Lower leg skin (tissue), 3 donors: ENCODE measurements around the gene ZNF222.

Source experiments
- CTCF ChIP-seq, 3 donors: fragments of 450-650 bp; IDR thresholded peaks; one replicate each; pipeline ENCODE4 v1.5.1; 2016; ENCODE audit warnings: antibody characterized with exemption in 3 of 3, mild to moderate bottlenecking in 3 of 3, moderate library complexity in 2 of 3
- POLR2A ChIP-seq, 2 donors: fragments of 450-650 bp; IDR thresholded peaks; one replicate each; pipeline ENCODE4 v1.6.1; 2016 to 2017; ENCODE audit warnings: antibody characterized with exemption in 2 of 2, mild to moderate bottlenecking in 1 of 2, moderate library complexity in 1 of 2

- no peak for TF ChIP-seq CTCF (IDR thresholded peaks at IDR 0.05)
- TF ChIP-seq POLR2A (IDR thresholded peaks at IDR 0.05): no peak
Measured at GRCh38 chr19:44021221-44021620, 4.0 kb upstream of the ZNF222 start.
